Gastroesophageal sphincter (tissue), 3 donors: ENCODE measurements around the gene BUD31.
"Not testable (repeated sequence)": the region's sequence is repeated elsewhere in the genome, so short reads cannot be mapped to it uniquely, and the experiment has no call there.

Experiments
- CTCF ChIP-seq, 4 experiments: fragments of 200-600 bp in 2 of 4; fragments of 450-650 bp in 2 of 4; sonication (generic) in 1 of 4; IDR thresholded peaks; one replicate each; pipeline ENCODE4 v1.5.1; 2017 to 2019; ENCODE audit warnings: antibody characterized with exemption in 4 of 4, mild to moderate bottlenecking in 2 of 4, moderate library complexity in 2 of 4
- EP300 ChIP-seq: sonication (generic); formaldehyde crosslinking; IDR thresholded peaks from one replicate; pipeline ENCODE4 v1.6.1; 2017; ENCODE audit warnings: antibody characterized with exemption, mild to moderate bottlenecking
- POLR2A ChIP-seq, 2 donors: fragments of 450-650 bp; IDR thresholded peaks; one replicate each; pipeline ENCODE4 v1.6.1; 2017; ENCODE audit warnings: antibody characterized with exemption in 2 of 2, mild to moderate bottlenecking in 2 of 2, moderate library complexity in 1 of 2
- POLR2AphosphoS5 ChIP-seq: sonication (generic); formaldehyde crosslinking; IDR thresholded peaks from one replicate; pipeline ENCODE4 v1.6.1; 2017; ENCODE audit warnings: antibody characterized with exemption

DNA sequence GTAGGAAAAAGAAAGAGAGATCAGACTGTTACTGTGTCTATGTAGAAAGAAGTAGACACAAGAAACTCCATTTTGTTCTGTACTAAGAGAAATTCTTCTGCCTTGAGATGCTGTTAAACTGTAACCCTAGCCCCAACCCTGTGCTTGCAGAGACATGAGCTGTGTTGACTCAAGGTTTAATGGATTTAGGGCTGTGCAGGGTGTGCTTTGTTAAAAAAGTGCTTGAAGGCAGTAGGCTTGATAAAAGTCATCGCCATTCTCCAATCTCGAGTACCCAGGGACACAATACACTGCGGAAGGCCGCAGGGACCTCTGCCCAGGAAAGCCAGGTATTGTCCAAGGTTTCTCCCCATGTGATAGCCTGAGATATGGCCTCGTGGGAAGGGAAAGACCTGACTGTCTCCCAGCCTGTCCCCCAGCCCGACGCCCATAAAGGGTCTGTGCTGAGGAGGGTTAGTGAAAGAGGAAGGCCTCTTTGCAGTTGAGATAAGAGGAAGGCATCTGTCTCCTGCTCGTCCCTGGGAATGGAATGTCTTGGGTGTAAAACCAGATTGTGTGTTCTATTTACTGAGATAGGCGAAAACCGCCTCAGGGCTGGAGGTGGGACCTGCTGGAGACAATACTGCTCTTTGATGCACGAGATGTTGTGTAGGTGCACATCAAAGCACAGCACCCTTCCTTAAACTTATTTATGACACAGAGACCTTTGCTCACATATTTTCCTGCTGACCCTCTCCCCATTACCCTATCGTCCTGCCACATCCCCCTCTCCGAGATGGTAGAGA is 23.2 kb downstream of the BUD31 start:
- not testable (repeated sequence) for TF ChIP-seq EP300; POLR2A (IDR thresholded peaks at IDR 0.05); CTCF (IDR thresholded peaks at IDR 0.05); POLR2AphosphoS5
